Measurements from ENCODE around the gene VGLL2. TPM values are rescaled to one million over a fixed set of nuclear protein-coding genes. Genes with fewer than 3 reads are reported as not detected.

VGLL2 gene
- total RNA-seq, 1 donor from 2014 or later, result not detected

Other genes starting within 250 kb of the VGLL2 start
- gene ROS1, start 160.4 kb downstream of the VGLL2 start, total RNA-seq, result 0.05 TPM
- 18.4 TPM for gene DCBLD1, start 217.1 kb downstream of the VGLL2 start, total RNA-seq